HG03521 (cell line): ENCODE results near the gene PDLIM4.

ENCODE experiments used
- ATAC-seq: cut with Tn5 transposase; IDR thresholded peaks from one replicate; pipeline ENCODE4 v1.9.1; 2021; ENCODE audit warnings: mild to moderate bottlenecking, moderate library complexity; ENCODE audit not compliant: unreplicated experiment

Gene PDLIM4

DNA sequence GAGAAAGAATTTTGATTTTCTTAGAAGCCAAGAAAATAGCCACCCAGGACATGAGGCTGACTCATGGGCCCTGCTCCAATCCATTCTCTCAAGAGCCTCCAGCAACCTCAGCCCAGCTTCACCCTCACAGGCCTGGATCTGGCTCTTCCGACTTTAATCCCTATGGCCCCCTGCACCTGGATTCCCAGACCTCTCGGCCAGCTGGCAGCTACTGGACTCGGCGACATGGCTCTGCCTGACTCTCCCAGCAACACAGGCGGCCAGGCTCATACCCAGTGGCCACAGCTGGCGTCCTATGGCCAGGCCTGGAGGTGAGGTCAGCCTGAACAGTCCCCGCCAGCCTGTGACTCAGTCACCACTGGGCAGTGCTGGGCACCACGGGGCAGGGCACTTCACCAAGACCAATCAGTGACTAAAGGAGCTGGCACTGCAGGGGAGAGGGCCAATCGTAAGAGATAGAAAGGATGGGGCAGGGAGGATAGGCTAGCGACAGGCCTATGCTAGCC is 6.2 kb upstream of the PDLIM4 start:
- no peak for ATAC-seq

DNA sequence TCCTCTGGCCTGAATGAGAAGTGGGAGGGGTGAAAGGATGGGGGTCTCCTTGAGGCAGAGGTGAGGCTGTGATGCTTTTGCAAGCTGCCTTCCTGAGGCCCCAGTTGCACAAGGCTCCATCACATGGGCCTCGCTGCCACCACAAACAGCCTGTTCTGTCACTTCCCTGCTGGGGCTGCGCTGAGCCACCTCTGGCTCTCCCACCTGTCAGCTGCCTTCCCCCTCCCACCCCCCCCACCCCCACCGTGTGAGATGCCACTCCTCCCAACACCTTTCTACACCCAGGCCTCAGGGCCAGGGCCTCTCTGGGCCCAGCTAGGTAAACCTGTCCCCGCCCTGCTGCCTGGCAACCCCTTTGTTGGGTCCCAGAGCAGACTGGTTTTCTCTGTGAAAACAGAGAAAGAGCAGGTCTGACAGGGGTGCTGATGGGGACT is 4.5 kb upstream of the PDLIM4 start:
- no peak for ATAC-seq

DNA sequence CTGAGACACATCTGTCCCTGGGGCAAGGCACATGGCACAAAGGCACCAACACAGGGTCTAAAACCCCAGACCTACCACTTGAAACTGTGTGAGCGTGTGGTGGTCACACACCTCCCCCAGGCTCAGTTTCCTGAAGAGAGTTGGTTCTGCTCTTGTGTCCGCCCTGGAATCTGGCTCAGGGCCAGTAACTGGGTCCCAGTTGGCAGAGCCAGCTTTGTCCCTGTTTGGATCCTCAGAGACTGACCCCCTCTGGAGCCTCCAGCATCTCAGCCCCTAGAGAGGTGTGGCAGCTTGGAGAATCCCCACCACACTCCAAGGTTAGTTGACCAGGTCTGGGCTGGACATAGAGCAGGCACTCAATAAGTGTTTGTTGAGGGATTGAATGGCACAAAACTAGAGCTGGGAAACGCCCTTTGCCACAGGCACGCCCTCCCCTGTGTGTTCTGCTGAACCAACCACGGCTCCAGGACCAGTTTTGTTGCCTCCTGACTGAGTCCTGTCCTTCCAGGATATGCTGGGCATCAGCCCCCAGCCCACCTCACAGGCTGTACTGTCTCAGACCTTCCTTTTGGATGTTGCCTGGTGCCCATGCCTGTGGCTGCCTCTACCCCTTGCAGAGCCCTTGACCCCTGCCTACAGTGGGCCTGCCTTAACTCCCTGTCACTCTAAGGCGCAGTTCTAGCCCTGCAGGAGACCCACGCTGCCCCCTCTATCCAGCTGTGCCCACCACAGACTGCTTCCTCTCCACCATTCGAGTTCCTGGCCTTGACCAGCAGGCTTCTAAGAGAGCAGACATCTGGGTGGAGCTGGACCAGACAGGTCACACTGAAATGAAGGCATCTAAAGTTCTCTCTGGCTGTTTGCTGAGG is 3.8 kb upstream of the PDLIM4 start:
- ATAC-seq = no peak

DNA sequence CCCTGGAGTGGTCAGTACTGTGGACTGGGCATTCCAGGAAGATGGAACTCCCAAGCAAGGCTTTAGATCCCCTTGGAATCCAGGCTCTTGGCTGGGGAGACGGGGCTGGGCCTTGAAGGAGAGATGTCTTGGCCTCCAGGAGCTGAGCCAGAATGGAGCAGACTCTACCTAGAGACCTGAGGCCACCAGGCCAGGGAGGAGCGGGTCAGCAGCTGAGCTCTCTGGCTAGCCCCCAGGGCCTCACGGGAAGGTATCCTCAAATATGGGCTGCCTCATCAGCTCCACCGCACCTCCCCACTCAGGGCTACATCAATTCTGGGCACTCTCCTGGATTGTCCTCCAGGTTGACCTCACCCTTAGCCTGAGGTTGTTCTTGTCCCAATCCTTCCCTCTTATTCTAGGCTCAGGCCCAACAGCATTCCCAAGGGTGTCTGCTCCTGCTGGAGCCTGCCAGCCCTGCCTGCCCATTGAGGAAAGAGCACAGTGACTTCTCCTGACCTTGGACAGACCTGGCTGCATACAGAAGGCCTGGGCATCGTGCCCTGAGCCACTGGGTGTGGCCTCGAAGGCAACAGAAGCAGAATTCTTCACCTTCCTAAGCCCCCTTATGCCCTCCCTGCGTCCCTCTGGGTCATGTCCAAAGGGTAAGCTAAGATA is 3.0 kb upstream of the PDLIM4 start:
- ATAC-seq = no peak

DNA sequence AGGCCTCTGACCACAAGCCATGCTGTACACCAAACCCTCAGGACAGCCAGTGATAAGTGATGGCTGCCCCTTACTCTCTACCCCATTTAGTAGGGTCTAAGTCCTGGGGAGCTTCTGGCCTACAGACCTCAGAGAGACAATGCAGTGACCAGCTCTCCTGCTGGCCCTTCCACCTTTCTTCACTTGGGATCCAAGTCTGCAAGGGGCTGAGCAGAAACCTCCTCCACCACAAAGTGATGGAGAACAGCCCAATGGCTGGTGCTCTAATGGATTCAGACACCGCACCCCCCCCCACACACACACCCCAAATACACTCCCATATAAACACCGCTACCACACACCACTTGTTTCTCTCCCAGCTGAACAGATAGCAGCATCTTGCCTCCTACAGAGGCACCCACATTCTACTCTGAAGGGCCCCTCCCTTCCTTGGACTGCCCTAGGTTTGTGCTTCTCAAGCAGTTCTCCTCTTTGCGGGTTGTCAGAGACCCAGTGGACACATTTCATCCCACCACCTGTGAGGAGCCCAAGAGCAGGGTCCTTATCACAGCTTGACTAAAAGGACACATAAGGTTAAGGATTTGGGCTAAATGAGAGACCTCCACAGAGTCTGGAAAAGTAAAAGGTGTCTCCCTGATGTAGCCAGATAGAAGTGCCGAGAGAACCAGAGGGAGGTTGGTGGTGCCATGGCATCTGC is 1.3 kb upstream of the PDLIM4 start:
- ATAC-seq = no peak

DNA sequence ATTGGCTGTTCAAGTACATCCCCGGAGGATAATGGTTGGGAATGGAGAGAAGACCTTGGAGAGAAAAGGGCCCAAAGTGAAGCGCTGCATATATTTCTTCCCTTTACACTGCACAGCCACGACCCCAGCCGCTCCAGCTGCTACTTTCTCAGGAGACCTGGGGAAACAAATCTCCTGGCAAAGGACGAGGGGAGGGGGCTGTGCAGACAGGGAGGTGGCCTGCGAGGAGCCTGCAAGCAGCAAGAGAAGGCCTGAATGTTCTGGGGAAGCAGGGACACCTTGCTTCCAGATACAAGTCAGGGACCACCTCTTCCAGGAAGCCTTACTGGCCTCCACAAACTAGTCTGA is 739 bp upstream of the PDLIM4 start:
- ATAC-seq = no peak

DNA sequence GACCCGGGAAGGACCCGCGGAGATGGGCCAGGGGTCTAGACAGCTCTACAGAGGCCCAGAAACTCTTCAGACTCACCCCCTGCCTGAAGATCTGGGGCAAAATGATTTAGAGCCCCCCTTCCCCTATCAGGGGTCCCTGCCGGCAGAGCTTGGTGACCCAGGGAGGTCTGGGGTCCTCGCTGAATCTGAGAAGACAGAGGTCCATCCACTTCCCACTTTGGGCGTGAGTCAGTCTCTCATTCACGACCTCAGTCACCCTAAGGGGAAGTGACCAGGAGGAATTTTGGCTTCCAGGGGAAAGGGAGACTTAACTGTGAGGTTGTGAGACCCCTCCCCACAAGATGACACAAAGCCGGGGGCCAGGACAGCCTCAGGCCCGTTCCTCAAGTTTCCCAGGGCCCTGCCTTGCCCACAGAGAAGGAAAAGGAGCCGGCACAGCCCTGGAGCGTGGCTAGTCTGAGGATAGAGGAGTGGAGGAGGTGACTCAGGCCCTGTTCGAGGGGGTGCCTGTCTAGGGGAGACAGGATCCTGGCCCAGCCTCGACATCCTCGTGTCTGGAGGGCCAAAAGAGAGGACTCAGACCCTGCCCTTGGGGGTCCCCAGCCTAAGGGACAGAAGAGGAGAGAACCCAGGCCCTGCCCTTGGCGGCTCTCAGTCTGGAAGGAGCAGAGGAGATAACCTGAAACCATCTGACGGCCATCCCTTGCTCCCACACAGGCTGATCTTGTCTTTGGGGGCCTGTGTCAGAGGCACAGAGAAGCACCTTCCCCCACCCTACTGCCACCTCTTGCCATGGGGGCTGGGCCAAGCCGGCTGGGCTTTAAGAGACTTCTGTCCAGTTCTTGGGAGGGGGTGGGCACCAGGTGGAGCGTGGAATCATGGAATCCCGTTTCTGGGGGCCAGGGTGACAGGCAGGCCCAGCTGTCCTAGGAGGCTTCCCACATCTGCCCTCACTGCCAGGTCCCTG is 889 bp downstream of the PDLIM4 start:
- no peak for ATAC-seq

DNA sequence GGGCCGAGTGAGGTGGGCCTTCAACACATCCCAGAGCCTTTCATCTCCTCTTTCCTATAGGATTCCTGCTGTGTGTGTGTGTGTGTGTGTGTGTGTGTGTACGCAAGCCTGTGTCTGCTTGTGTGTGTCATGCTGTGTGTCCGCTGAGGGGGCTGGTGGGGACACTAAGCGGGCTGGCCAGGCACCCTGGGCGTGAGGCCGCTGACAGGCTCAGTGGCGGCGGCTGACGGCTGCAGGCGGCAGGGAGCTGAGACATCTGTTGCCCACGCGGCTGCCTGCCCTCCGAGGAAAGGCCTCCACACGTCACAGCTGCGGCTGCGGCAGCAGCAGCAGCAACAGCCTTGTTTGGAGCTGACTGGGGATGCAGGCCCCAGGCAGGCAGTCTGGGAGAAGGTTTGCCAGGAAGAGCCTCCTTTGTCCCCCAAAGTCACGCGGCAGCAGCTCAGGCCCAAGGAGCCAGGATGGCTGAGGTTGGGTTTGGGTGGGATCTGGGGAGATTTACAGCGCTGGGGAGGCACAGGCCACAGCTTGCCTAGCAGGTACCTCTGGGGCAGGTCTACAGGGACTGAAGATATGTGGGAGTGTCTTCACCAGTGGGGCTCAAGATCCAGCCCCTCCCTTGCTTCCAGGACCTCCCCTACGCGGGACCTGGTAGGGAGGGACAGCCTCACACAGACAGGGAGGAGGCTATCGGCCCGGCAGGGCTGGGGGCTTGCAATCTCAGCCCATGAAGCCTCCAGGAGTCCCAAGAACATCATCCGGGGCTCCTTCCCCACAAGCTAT is 1.8 kb downstream of the PDLIM4 start:
- ATAC-seq = no peak

DNA sequence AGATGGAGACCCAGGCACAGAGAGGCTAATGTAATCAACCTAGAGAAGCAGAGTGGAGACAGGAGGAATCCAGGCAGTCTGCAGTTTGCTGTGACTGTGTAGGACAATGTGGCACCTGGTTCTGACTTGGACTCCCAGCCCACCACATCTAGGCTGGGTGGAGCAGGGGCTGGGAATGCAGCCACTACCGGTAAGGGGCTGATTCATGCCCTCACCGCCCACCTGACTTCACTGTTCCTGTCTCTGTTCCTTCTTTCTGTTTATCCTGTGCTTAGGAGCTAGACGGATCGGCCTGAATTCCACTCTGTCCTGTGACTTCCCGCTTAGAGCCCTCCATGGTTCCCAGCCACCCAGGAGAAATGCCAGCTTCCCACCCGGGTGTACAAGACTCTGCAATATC is 2.6 kb downstream of the PDLIM4 start:
- ATAC-seq = no peak

DNA sequence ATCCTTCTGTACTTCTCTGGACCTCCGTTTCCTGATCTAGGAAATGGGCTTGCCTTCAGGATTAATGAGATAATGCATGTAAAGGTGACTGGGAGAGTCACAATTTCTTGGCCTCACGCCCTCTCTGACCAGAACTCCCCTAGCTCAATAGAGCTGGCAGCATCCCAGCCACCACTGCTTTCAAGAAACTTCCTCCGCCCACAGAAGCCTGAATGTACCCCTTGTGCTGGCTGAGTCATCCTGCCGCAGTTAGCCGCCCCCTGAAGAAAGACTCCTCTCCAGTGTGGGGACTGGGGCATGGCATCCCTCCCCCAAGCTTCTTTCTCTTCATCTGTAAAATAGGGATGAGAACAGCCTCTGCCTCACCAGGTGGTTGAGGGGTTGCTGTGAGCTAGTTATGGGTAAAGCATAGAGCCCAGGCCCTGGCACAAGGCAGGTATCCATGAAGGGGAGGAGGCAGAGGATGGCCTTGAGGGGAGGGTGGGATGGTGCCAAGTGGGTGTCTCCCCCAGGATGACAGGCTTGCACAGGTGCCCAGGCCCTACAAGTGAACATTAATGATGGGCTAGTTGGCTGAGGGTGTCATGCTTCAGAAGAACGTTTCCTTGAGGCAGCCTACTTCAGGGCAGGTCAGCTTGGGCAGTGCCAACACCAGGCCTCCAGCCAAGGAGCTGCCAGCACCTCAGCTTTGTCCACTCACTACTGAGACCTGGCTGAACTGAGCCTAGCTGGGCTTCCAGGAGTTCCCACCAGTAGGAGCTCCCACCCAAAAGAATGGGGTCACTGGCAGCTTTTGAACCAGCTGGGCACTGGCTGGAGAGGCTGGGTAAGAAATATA is 3.4 kb downstream of the PDLIM4 start:
- ATAC-seq = no peak

DNA sequence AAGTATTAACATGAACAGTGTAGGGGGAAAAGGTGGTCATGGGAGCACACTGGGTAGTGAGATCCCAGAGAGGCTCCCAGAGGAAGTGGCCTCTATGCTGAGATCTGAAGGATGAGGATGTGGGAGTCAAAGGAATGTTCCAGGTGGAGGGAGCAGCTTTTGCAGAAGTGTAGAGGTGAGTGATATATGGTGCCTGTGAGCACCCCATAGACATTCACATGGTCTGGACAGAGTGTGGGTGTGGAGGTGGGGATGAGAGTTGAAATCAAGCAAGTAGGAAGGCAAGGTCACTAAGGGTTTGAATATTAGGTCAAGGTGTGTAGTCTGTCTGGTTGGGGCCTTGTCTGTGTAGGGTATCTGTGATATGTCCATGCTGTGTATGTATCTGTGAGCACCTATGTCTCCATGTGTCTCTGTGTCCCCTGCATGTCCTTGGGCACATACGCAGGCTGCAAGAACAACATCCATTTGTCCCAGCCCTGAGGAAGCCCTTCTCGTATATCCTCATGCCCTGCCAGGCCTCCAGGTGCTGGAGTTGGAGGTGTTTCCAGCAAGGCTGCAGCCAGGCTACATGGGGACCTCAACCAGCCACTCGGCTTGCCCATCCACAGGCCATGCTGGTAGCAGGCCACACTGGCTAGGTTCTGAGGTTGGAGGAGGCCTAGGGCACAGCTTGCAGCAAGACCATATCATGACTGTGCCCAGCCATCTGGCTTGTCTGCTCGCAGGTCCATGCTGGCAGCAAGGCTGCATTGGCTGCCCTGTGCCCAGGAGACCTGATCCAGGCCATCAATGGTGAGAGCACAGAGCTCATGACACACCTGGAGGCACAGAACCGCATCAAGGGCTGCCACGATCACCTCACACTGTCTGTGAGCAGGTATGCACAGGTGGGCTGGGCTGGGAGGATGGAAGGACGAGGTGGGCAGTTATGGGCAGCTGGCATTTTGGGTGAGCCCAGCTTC is 4.7 kb downstream of the PDLIM4 start:
- ATAC-seq = no peak

DNA sequence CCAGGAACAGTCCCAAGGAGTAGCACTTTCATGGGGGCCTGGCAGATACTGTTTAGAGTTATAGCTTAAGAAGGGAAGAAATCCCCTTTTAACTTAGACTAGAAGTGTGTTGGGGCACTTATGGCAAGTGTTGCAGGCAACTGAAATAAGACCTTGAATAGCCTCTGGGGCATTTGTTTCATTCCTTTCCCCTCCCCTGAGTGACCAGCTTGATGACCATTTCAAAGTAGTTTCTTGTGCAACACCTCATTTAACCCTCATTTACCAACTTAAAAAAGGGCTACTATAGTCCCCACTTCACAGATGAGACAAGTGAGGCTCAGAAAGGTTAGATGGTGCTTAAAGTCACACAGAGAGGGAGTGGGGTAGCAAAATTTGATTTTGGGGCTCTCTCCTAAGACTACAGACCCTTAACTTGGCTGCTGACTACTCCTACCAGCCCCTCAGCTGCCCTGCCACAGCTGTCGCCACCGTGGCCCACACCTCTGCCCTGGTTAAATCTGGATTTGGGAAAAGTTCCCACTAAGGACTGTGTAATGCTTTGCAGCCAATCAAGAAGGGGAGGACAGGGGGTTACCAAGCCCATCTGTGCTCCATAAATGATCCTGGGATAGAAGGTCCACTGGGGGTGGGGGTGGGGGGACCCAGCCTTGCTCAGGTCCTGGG is 5.5 kb downstream of the PDLIM4 start:
- no peak for ATAC-seq

DNA sequence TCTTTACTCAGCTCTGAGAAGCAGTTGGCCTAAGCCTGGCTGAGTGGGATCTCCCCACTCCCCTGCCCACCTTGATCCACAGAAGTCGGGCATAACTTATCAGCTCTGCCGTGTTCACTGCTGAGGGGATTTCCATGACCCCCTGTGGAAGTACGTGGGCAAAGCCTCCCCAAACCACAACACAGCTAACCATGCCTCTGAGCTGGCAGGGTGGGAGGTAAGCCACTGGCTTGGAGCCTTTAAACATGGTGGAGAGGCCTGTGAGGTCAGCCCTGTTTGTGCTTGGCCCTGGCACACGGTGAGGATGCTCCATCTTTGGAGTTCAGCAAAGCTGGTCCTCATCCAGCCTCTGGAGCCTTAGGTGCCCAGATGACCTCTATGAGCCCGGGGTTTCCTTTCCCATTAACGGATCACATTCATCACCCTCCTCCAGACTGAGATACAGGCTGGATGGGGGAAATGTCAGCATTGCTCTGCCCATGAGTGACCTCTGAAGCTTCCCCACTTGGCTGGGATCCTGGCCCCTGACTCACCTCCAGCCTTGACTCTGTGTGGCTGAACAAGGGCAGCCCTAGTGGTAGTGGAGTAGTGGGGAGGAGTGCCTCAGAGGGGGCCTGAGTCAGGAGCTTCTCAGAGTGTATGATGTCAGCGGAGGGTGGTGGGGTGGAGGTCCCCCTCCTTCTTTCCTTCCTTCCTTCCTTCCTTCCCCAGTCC is 6.2 kb downstream of the PDLIM4 start:
- no peak for ATAC-seq

DNA sequence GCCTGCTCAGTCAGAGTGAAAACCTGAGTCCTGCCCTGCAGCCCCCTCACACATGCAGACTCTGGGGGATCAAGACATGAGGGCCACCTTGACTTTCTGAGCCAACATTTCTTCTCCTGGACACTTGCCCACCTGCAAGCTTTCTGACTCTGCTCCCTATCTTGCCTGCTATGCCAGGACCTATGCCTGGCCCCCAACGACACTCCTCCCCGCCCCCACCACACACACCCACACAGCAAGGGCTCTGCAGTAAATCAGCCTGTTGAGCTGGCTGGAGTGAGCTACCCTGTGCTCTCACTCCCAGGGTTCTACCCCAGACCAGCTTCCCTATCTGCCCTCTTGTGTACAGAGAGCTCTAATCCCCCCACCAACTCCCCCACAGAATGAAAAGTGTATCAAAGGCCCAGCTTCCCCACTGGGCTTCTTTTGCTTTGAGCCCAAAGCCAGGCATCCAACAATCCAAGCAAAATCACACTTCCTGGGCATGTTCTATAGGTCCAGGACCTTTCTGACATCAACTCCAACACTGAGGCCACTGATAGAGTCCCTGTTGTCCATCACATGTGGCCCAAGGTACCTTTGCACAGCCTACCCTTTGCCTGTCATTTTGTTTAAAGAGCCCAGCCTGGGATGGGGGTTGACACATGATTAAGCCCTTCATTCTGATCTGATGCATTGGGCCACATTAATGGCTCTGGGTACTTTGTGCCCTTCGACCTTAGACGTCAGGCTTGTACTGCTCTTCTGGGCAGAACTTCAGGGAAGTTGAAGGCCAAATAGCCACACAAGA is 7.2 kb downstream of the PDLIM4 start:
- no peak for ATAC-seq

DNA sequence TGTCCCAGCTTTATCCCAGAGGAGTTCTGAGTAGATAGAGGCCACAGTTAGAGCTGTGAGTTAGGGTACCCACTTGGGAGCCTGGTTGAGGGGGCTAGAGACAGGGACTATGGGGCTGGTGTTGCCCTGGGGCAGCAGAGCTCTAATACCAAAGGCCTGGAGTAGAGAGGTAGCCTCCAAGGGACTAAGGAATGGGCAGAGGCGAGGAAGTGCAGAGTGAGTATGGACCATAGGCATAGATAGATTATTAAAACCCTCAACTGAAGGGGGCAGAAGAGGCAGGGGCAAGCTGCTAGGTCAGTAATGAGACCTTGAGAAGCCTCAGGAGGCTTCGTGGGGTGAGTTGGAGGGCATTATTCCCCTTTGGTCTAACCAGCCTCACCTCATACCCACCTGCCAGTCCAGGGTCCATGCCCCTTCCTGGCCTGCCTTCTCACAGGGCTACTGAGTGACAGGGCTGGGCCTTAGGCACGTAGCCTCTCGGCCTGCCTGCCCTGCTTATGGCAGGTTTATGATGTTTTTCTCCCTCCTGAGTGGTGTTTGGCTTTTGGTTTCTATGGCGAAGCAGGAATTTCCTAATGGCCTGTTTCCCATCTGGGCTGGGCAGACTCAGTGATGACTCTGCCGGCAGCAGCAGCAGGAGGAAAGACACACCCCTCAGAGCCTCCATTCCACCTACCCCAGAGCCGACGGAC is 8.0 kb downstream of the PDLIM4 start:
- ATAC-seq = no peak
